HEK293 (cell line): ENCODE data around the gene RTKN.

Experiments used
- ZEB2 ChIP-seq: fragments of 450-650 bp; formaldehyde crosslinking; IDR thresholded peaks from 2 replicates; pipeline ENCODE4 v1.5.1; 2016; ENCODE audit warnings: missing biosample characterization, missing genetic modification characterization
- ZNF10 ChIP-seq: fragments of 450-650 bp; formaldehyde crosslinking; IDR thresholded peaks from 2 replicates; pipeline ENCODE4 v1.5.1; 2017; ENCODE audit warnings: missing biosample characterization, missing genetic modification characterization
- ZNF302 ChIP-seq: fragments of 450-650 bp; formaldehyde crosslinking; IDR thresholded peaks from 2 replicates; pipeline ENCODE4 v1.5.1; 2016; ENCODE audit warnings: missing biosample characterization, missing genetic modification characterization, low read depth
- ZNF37A ChIP-seq: fragments of 450-650 bp; IDR thresholded peaks from 2 replicates; pipeline ENCODE4 v1.5.1; 2018; ENCODE audit warnings: missing biosample characterization, missing genetic modification characterization
- ZXDB ChIP-seq: fragments of 450-650 bp; formaldehyde crosslinking; IDR thresholded peaks from 2 replicates; pipeline ENCODE4 v1.5.1; 2016; ENCODE audit warnings: missing biosample characterization, missing genetic modification characterization

GRCh38 chr2:74426181-74426758, 15.5 kb downstream of the RTKN start:
- TF ChIP-seq ZEB2 (tag by site-specific recombination) = no peak
- TF ChIP-seq ZXDB (tag by site-specific recombination) = no peak
- TF ChIP-seq ZNF37A (tag by site-specific recombination) = no peak
- TF ChIP-seq ZNF10 (tag by site-specific recombination) = no peak
- no peak for TF ChIP-seq ZNF302 (tag by site-specific recombination)
